PC-9 (cell line): ENCODE results near the gene ISG15.

ENCODE experiments used
- EZH2 ChIP-seq: fragments of 200-600 bp; sonication (generic); IDR thresholded peaks from 2 replicates; pipeline ENCODE4 v1.8.0; 2017; ENCODE audit warnings: antibody characterized with exemption, low read depth
- TF ChIP-seq, protein P1 (sequence below): fragments of 200-600 bp; sonication (generic); conservative IDR thresholded peaks from 2 replicates; pipeline ENCODE4 v1.6.1; 2017; ENCODE audit warnings: mixed run types, antibody characterized with exemption, mild to moderate bottlenecking, moderate library complexity

DNA sequence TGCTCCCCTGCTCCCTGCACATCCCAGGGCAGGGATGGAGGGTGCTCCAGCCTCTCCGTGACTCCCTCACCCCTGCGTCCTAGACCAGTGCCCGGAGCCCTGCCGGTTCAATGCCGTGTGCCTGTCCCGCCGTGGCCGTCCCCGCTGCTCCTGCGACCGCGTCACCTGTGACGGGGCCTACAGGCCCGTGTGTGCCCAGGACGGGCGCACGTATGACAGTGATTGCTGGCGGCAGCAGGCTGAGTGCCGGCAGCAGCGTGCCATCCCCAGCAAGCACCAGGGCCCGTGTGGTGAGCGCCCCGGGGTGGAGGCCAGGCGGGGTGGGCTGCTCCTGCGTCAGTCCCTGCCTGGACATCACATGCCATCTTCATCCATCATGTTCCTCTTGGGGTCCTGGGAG lies 28.6 kb downstream of the ISG15 start:
- TF ChIP-seq, protein P1, sequence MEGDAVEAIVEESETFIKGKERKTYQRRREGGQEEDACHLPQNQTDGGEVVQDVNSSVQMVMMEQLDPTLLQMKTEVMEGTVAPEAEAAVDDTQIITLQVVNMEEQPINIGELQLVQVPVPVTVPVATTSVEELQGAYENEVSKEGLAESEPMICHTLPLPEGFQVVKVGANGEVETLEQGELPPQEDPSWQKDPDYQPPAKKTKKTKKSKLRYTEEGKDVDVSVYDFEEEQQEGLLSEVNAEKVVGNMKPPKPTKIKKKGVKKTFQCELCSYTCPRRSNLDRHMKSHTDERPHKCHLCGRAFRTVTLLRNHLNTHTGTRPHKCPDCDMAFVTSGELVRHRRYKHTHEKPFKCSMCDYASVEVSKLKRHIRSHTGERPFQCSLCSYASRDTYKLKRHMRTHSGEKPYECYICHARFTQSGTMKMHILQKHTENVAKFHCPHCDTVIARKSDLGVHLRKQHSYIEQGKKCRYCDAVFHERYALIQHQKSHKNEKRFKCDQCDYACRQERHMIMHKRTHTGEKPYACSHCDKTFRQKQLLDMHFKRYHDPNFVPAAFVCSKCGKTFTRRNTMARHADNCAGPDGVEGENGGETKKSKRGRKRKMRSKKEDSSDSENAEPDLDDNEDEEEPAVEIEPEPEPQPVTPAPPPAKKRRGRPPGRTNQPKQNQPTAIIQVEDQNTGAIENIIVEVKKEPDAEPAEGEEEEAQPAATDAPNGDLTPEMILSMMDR = no peak
- no peak for TF ChIP-seq EZH2
